Lower leg skin (tissue), 4 donors: Measurements from ENCODE around the gene SMIM27. TPM values are rescaled to one million over a fixed set of nuclear protein-coding genes. Genes with fewer than 3 reads are reported as not detected.
"Not testable (repeated sequence)": the region's sequence is repeated elsewhere in the genome, so short reads cannot be mapped to it uniquely, and the experiment has no call there.

Experiments
- DNase-seq, 2 donors: peaks; one replicate each; pipeline ENCODE4 v3.0.0-alpha.2; 2019; ENCODE audit warnings: low spot score in 2 of 2
- H3K4me3 ChIP-seq: fragments of 200-600 bp; sonication (generic); 2 replicates; pipeline ENCODE4 v1.5.1; 2017; ENCODE audit warnings: mild to moderate bottlenecking, low read depth; ENCODE audit not compliant: poor library complexity, severe bottlenecking
- POLR2A ChIP-seq, 2 donors: fragments of 450-650 bp; IDR thresholded peaks; one replicate each; pipeline ENCODE4 v1.6.1; 2016 to 2017; ENCODE audit warnings: antibody characterized with exemption in 2 of 2, mild to moderate bottlenecking in 1 of 2, moderate library complexity in 1 of 2
- WGBS, 2 donors: methylation state at CpG; one replicate each; pipeline ENCODE4 v1.1.5; 2018; 5-methylcytosine and 5-hydroxymethylcytosine counted together
- intact Hi-C: fragments of 100-400 bp; cut with DNase I; formaldehyde crosslinking; loops from one replicate; pipeline ENCODE4 v1.15.0; 2023; ENCODE audit warnings: low total_unique reads
- total RNA-seq, 4 donors: library from RNA; depleted of rRNA; stranded (reverse); fragments of >200 nt; gene quantifications; one replicate each; pipeline ENCODE4 v1.1.0, GENCODE V29; 2016
- TF ChIP-seq, protein P1 (sequence below), 3 donors: fragments of 450-650 bp; IDR thresholded peaks; one replicate each; pipeline ENCODE4 v1.5.1; 2016; ENCODE audit warnings: antibody characterized with exemption in 3 of 3, mild to moderate bottlenecking in 3 of 3, moderate library complexity in 2 of 3

The SMIM27 gene
- total RNA-seq, 4 donors from 2014 or later, result 4.2 to 9.5 (median 7.0) TPM

DNA sequence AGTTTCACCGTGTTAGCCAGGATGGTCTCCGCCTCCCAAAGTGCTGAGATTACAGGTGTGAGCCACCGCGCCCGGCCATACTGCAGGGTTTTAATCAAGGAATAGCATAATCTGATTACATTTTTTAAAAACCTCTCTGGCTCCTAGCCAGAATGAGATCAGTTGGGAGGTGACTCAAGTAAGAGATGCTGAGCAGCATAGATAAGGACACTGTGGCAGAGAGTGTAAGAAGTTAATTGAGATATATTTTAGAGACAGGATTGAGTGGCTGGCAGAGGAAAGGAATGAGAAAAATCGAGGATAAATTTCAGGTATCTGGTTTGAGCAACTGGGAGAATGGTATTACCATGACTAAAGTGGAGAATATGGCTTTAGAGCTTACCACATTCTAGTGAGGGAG, 18.8 kb upstream of the SMIM27 start:
- intact Hi-C loops, result no loop called here
- TF ChIP-seq POLR2A (IDR thresholded peaks at IDR 0.05), result no peak
- TF ChIP-seq, protein P1, sequence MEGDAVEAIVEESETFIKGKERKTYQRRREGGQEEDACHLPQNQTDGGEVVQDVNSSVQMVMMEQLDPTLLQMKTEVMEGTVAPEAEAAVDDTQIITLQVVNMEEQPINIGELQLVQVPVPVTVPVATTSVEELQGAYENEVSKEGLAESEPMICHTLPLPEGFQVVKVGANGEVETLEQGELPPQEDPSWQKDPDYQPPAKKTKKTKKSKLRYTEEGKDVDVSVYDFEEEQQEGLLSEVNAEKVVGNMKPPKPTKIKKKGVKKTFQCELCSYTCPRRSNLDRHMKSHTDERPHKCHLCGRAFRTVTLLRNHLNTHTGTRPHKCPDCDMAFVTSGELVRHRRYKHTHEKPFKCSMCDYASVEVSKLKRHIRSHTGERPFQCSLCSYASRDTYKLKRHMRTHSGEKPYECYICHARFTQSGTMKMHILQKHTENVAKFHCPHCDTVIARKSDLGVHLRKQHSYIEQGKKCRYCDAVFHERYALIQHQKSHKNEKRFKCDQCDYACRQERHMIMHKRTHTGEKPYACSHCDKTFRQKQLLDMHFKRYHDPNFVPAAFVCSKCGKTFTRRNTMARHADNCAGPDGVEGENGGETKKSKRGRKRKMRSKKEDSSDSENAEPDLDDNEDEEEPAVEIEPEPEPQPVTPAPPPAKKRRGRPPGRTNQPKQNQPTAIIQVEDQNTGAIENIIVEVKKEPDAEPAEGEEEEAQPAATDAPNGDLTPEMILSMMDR (IDR thresholded peaks at IDR 0.05), result no peak

DNA sequence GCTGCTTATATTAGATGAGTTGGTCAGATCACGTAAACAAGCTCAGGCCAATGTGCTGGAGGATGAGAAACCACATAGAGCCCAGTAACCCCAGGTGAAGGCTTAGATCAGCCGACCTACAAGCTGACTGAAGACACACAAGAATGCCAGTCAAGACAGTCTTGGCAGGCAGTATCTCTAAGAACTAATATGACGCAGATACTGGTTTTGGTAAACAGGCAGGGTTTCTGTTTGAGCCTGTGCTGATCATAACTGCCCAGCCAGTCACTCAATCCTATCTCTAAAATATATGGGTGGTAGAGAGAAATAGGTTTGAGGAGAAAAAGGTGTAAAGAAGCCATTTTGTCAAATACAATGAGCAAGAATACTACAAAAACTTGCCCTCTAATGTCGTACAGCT, 18.3 kb upstream of the SMIM27 start:
- no peak for DNase-seq
- TF ChIP-seq, protein P1 (IDR thresholded peaks at IDR 0.05), result no peak
- no peak for TF ChIP-seq POLR2A (IDR thresholded peaks at IDR 0.05)
- WGBS, 2 donors, result 93 to 95% methylated on average over 4 of the region's 4 CpGs
- intact Hi-C loops, result no loop called here
- H3K4me3 ChIP-seq, result no peak overlapping the region

More for the DNA sequence above, 18.8 kb upstream of the SMIM27 start:
- DNase-seq, result no peak
- WGBS, 2 donors, result 95 to 96% methylated on average over 6 of the region's 6 CpGs
- no peak overlapping the region for H3K4me3 ChIP-seq

DNA sequence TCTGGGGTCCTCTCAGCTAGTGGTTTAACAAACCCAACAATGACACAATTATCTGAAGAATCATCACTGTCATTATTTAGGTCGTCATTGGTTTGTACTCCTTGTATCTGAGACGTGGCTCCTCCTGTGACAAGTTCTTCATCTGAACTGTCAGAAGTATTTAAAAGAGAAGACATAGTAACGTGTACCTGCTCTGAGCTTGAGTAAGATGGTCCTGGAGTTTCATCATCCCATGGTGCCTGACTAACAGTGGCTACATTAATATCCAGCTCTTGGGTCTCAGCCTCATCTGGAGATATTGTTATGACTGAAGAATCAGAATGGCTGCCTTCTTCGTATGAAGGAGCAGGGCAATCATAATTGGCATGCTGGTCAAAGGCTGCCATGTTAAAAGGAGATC, 9.1 kb upstream of the SMIM27 start:
- WGBS, 2 donors, result 95 to 98% methylated on average over 4 of the region's 4 CpGs
- intact Hi-C loops, result no loop called here
- TF ChIP-seq POLR2A (IDR thresholded peaks at IDR 0.05), result no peak
- TF ChIP-seq, protein P1 (IDR thresholded peaks at IDR 0.05), result no peak
- no peak overlapping the region for H3K4me3 ChIP-seq
- DNase-seq, result no peak

DNA sequence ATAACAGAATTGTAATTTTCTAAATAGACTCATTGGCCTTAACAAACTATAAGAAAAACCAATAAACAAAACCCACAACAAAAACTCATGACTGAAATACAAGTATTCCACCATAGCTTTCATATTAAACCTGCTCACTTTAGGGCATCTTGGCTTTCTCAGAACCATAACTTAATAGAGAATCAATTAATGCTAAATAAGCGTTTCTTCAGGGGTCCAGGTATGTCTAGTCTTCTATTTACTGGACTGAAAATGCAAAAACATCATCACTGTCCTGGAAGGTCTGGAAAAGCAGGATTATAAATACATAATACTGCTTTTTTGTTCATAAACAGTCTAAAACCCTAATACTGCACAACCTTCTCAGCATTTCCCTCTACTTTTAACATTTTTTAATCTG, 6.2 kb upstream of the SMIM27 start:
- no peak for DNase-seq
- H3K4me3 ChIP-seq, result no peak overlapping the region
- TF ChIP-seq POLR2A (IDR thresholded peaks at IDR 0.05), result no peak
- WGBS, 2 donors, result 83 to 84% methylated on average over 1 of the region's 1 CpG
- intact Hi-C loops, result no loop called here

DNA sequence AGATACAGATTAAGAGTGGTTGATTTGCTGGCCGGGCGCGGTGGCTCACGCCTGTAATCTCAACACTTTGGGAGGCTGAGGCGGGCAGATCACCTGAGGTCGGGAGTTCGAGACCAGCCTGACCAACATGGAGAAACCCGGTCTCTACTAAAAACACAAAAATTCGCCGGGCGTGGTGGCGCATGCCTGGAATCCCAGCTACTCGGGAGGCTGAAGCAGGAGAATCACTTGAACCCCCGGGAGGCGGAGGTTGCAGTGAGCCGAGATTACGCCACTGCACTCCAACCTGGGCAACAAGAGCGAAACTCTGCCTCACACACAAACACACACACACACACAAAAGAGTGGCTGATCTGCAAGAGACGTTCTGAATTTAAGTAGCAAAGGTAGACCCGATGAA, 3.9 kb upstream of the SMIM27 start:
- intact Hi-C loops, H3K4me3 ChIP-seq, DNase-seq: not testable (repeated sequence)
- 94 to 97% methylated on average over 20 of the region's 20 CpGs for WGBS, 2 donors

DNA sequence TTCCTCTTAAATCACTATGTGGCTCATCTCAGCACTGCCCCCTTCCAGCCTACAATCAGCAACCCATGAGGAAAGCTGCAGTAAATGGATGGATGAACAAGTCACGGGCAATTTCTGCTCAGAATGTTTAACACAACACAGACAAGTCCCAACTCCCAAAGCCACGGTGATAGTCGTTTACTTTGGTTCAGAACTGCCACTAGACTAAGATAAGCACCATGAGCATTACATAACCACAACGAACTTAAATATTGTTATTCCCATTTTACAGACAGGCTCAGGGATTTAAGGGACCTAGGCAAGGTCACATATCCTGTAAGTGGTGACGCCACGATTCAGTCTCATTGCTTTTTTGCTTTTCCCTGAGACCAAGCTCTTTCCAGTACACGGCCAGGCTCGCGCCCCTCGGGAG, 2.0 kb upstream of the SMIM27 start:
- intact Hi-C loops, result no loop called here

More for the DNA sequence above, 2.0 kb upstream of the SMIM27 start:
- DNase-seq, result no peak
- WGBS, 2 donors, result 2 to 3% methylated on average over 7 to 10 of the region's 10 CpGs
- peak overlapping the region; percentile 66 for H3K4me3 ChIP-seq
- TF ChIP-seq, protein P1 (IDR thresholded peaks at IDR 0.05), result no peak
- TF ChIP-seq POLR2A (IDR thresholded peaks at IDR 0.05), result no peak
